Stimulated activated naive CD8-positive, alpha-beta T cell treated with anti-CD3 and anti-CD28 coated beads, Interleukin-15, amount 100 ng/mL, for 72 hours (primary cell): ENCODE data around the gene ASPHD1.
"Not testable (repeated sequence)": the region's sequence is repeated elsewhere in the genome, so short reads cannot be mapped to it uniquely, and the experiment has no call there.

ENCODE experiments used
- ATAC-seq: fragments of 150-1000 bp; cut with Tn5 transposase; 2 replicates; pipeline ENCODE4 v1.10.0; 2021; ENCODE audit warnings: mild to moderate bottlenecking, moderate library complexity
- DNase-seq, 2 donors: peaks; one replicate each; pipeline ENCODE4 v3.0.0; 2021 to 2022
- H3K27ac Mint-ChIP-seq, 2 donors: one replicate each; pipeline ENCODE4 v1.8.0; 2022; ENCODE audit warnings: mild to moderate bottlenecking in 2 of 2, mixed read lengths in 2 of 2, moderate library complexity in 2 of 2
- H3K27me3 Mint-ChIP-seq: one replicate; pipeline ENCODE4 v1.8.0; 2022; ENCODE audit warnings: mixed read lengths
- H3K4me1 Mint-ChIP-seq: one replicate; pipeline ENCODE4 v1.8.0; 2022; ENCODE audit warnings: mild to moderate bottlenecking, mixed read lengths
- H3K4me3 Mint-ChIP-seq, 2 donors: one replicate each; pipeline ENCODE4 v1.8.0; 2022; ENCODE audit warnings: mild to moderate bottlenecking in 2 of 2, mixed read lengths in 2 of 2, moderate library complexity in 1 of 2
- H3K9me3 Mint-ChIP-seq, 2 donors: one replicate each; pipeline ENCODE4 v1.8.0; 2022; ENCODE audit warnings: mixed read lengths in 2 of 2

ASPHD1 gene

GRCh38 chr16:29871822-29872546, 28.3 kb upstream of the ASPHD1 start:
- no peak overlapping the region for H3K4me3 Mint-ChIP-seq
- H3K9me3 Mint-ChIP-seq, result no peaks in the 10 kb centered on the region
- ATAC-seq (no peak), DNase-seq (no peak)
- peaks cover 10% of the 10 kb centered on the region for H3K4me1 Mint-ChIP-seq
- no peak overlapping the region for H3K27ac Mint-ChIP-seq
- H3K27me3 Mint-ChIP-seq, result peaks cover 20% of the 10 kb centered on the region

DNA sequence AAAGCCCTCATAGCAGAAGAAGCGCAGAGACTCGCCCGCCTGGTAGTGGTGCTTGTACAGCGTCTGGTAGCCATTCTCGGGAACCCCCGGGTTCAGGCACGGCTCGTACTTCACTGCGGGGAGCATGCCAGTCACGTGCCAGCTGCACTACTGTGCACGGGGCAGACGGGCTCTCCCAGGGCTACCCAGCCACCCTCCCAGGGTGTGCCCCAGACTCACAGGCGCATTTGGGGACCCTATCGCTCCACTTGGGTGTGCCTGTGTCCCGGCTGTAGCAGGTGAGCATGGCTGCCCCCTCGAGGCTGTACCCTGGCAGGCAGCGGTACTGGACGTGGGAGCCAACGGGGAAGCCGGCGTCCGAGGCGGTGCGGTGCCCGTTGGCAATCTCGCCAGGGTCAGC, 27.0 kb upstream of the ASPHD1 start:
- Mint-ChIP-seq H3K4me3 (no peak overlapping the region), H3K27ac (no peak overlapping the region), H3K4me1 (peaks cover 20% of the 10 kb centered on the region), H3K27me3 (peaks cover 34% of the 10 kb centered on the region), H3K9me3 (no peaks in the 10 kb centered on the region)
- DNase-seq (no peak), ATAC-seq (no peak)

- ATAC-seq, result no peak
- Mint-ChIP-seq H3K4me3 (no peak overlapping the region), H3K4me1 (peaks cover 20% of the 10 kb centered on the region), H3K9me3 (no peaks in the 10 kb centered on the region), H3K27ac (no peak overlapping the region), H3K27me3 (peaks cover 48% of the 10 kb centered on the region)
- DNase-seq, result no peak
These were observed 25.1 kb upstream of the ASPHD1 start for GRCh38 chr16:29875206-29875605.

DNA sequence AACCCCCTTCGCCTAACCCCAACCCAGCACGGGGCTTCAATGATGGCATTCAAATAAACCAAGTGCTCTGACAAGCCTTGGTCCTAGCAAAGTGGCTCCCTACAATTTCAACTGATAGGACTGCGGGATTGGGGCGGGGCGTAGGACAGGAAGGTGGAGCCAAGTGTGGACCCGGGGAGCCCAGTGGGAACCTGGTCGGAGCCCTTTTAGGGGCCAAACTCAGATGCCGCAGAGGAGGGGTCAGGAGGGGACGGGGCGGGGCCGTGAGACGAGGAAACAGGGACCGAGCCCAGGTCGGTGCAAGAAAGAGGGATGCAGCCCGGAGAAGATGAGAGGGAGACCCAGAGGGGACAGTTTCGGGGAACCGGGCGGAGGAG, 24.1 kb upstream of the ASPHD1 start:
- no peak for DNase-seq
- no peak overlapping the region for H3K27ac Mint-ChIP-seq
- H3K9me3 Mint-ChIP-seq, result no peaks in the 10 kb centered on the region
- peaks cover 48% of the 10 kb centered on the region for H3K27me3 Mint-ChIP-seq
- H3K4me1 Mint-ChIP-seq, result peaks cover 20% of the 10 kb centered on the region
- no peak for ATAC-seq
- peak overlapping the region; percentile 66 to 67 for H3K4me3 Mint-ChIP-seq

DNA sequence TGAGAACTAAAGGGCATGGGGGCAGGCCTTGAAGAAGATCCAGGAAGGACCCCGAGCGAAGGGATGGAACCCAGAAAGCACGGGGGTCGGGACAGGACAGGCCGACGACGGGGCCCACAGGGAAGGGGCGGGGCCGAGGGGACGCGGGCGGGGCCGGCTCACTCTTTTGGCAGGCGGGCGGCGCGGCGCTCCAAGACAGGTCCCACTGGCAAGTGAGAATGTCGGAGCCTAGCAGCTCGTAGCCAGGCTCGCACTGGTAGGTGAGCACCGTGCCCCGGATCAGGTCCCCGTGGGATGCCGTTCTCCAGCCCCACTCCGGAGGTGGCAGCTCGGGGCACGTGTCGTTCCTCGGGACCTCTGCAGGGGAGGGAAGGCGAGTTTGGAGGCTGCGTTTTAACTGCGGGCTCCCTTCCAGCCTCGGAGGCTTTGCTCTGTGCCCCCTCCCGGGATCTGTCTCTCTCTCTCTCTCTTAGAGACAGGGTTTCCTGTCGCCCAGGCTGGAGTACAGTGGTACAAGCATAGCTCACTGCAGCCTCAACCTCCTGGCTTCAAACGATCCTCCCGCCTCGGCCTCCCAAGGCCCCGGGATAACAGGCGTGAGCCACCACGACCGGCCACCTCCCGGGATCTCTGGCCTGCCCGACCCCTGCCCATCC, 23.6 kb upstream of the ASPHD1 start:
- ATAC-seq (peak; percentile 54), DNase-seq (peak in 1 of 2 donors; percentile 21)
- Mint-ChIP-seq H3K4me1 (peaks cover 20% of the 10 kb centered on the region), H3K27ac (no peak overlapping the region), H3K4me3 (peak overlapping the region; percentile 66 to 67), H3K9me3 (no peaks in the 10 kb centered on the region), H3K27me3 (peaks cover 48% of the 10 kb centered on the region)

DNA sequence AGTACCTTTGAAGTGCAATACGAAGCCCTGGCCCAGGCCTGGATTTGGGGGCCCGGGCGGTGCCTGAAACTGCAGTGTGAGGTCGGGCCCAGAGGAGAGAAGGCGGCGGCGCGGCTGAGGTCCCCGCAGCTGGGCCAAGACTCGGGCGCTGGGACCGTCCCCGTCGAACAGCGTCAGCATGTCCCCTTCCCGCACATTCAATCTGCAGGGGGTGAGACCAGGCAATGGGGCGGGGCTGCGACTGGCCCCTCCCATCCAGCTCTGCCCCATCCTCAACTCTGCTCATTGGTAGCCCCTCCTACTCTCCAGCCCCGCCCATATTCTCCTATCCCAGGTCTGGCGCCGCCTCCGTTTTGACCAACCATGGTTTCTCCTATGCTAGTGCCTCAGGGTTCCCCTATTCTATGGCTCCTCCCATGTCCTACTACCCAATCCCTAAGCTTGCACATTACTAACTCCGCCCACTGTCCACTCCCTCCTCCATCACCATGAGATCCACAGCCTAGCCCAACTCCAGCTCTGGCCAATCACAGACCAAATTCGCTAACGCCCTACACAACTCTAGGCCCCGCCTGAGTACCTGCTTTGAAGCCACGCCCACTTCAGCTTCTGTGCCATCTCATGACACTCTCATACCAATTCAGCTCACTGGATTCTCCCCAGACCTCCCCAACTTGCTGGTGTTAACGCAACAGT, 22.9 kb upstream of the ASPHD1 start:
- Mint-ChIP-seq H3K4me1 (peaks cover 20% of the 10 kb centered on the region), H3K9me3 (no peaks in the 10 kb centered on the region), H3K27me3 (peaks cover 48% of the 10 kb centered on the region), H3K4me3 (peak overlapping the region; percentile 66 to 67), H3K27ac (peak overlapping the region in 1 of 2 donors; percentile 42)
- ATAC-seq, result peak; percentile 83
- DNase-seq, result peak; percentile 56 to 69

DNA sequence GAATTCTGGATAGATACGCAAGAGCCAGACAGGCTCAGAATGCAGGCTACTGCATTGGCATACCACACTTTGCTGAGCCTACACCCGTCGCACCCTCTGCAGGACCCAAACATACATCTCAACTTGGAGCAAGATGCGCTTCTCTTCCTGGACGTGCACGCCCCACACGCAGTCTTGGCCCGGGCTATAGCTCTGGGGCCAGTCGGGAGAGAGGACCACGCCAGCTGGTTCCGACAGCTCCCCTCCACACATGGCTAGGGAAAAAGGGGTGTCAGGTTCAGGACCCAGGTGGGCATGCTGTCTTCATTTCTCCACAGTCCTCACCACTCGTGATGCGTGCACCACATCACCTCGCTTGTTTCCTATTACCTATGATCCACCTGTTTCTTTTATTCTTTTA, 22.1 kb upstream of the ASPHD1 start:
- Mint-ChIP-seq H3K27me3 (peaks cover 48% of the 10 kb centered on the region), H3K27ac (no peak overlapping the region), H3K4me3 (no peak overlapping the region), H3K4me1 (peaks cover 20% of the 10 kb centered on the region), H3K9me3 (no peaks in the 10 kb centered on the region)
- DNase-seq (no peak), ATAC-seq (no peak)

- H3K4me1 Mint-ChIP-seq, result peaks cover 19% of the 10 kb centered on the region
- DNase-seq (no peak), ATAC-seq (no peak)
- no peaks in the 10 kb centered on the region for H3K9me3 Mint-ChIP-seq
- no peak overlapping the region for H3K27ac Mint-ChIP-seq
- H3K4me3 Mint-ChIP-seq, result no peak overlapping the region
- H3K27me3 Mint-ChIP-seq, result peaks cover 37% of the 10 kb centered on the region
These were observed 19.2 kb upstream of the ASPHD1 start for GRCh38 chr16:29881050-29881449.

GRCh38 chr16:29883987-29884386, 16.3 kb upstream of the ASPHD1 start:
- no peaks in the 10 kb centered on the region for H3K9me3 Mint-ChIP-seq
- peak overlapping the region in 1 of 2 donors; percentile 12 for H3K27ac Mint-ChIP-seq
- no peak overlapping the region for H3K4me3 Mint-ChIP-seq
- H3K4me1 Mint-ChIP-seq, result no peaks in the 10 kb centered on the region
- no peak for DNase-seq
- no peak for ATAC-seq
- peaks cover 9% of the 10 kb centered on the region for H3K27me3 Mint-ChIP-seq

- not testable (repeated sequence) for H3K27me3 Mint-ChIP-seq, H3K9me3 Mint-ChIP-seq, ATAC-seq, H3K4me1 Mint-ChIP-seq, H3K4me3 Mint-ChIP-seq, DNase-seq, H3K27ac Mint-ChIP-seq
These were observed 10.9 kb upstream of the ASPHD1 start for GRCh38 chr16:29889372-29889771.

DNA sequence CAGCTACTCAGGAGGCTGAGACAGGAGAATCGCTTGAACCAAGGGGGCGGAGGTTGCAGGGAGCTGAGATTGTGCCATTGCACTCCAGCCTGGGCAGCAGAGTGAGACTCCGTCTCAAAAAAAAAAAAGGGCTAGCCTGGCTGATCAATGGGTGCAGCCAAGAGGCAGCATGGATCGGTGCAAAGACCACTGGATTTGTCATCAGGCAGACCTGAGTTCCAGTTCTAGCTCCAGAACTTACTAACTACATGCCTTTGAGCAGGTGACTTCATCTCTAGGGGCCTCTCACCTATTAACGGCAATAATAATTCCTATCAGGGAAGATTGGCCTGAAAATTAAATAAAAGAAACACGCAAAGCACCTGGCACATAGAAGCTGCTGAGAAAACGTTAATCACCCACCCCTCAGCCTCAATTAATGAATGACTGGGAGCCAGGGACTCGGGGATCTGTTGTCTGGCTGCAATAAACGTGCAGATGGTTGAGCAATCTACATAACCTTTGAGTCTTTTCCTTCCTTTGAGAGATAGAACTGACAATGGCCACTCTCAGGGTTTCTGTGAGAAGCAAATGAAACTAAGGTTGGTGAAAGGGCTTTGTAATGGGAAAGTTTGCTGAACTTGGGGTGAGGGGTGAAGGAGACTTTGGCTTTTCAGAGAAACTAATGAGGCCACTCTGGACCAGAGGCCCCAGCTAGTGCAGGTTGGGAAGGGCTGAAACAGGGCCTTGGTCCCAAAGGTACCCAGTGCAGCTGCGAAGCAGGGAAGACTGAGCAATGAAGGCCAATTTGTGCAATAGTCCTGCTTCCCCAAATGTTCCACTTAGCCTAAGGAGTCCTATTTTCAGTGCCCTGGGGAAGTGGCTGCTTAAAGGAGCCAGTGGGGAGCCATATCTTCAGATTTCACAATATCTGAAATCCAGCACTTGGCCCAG, 8.5 kb upstream of the ASPHD1 start:
- ATAC-seq, result no peak
- Mint-ChIP-seq H3K9me3 (no peaks in the 10 kb centered on the region), H3K4me1 (no peaks in the 10 kb centered on the region), H3K4me3 (no peak overlapping the region), H3K27me3 (peaks cover 17% of the 10 kb centered on the region), H3K27ac (no peak overlapping the region)
- DNase-seq, result no peak

DNA sequence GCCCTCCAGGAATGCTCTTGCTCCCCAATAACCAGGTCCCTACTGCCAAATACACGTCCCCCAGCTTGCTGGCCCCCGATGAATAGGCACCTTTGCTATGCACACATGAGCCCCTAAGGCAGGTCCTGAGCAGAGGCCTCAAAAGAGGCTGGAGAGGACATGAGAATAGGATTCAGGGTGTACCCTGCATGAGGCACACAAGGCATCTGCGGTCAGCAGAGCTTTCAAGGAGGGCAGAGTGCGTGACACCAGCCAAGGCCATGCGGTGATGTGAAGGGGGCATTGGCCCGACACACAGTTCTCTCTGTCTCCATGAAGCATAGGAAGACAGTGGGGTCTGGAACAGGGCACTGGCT, 7.9 kb upstream of the ASPHD1 start:
- H3K4me1 Mint-ChIP-seq, result no peaks in the 10 kb centered on the region
- H3K27me3 Mint-ChIP-seq, result peaks cover 22% of the 10 kb centered on the region
- ATAC-seq, result no peak
- DNase-seq, result no peak
- no peak overlapping the region for H3K27ac Mint-ChIP-seq
- no peak overlapping the region for H3K4me3 Mint-ChIP-seq
- H3K9me3 Mint-ChIP-seq, result no peaks in the 10 kb centered on the region

DNA sequence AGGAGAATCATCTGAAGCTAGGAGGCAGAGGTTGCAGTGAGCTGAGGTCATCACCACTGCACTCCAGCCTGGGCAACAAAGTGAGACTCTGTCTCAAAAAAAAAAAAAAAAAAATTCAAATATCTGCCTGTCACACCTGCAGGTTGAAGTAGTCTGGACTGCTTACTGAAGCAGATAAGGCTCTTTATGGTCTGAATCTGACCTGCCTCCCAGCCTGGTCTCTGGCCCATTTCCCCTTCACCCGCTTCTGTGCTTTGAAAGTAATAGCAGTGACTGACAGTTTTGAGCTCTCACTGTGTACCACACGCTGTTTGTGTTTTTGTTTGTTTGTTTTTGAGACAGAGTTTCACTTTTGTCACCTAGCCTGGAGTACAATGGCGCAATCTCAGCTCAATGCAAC, 6.7 kb upstream of the ASPHD1 start:
- no peak overlapping the region for H3K4me3 Mint-ChIP-seq
- H3K27me3 Mint-ChIP-seq, result peaks cover 33% of the 10 kb centered on the region
- DNase-seq (no peak), ATAC-seq (no peak)
- peaks cover 3% of the 10 kb centered on the region for H3K4me1 Mint-ChIP-seq
- no peaks in the 10 kb centered on the region for H3K9me3 Mint-ChIP-seq
- no peak overlapping the region for H3K27ac Mint-ChIP-seq

- H3K27me3 Mint-ChIP-seq, result peaks cover 41% of the 10 kb centered on the region
- no peak overlapping the region for H3K4me3 Mint-ChIP-seq
- ATAC-seq (no peak), DNase-seq (no peak)
- H3K27ac Mint-ChIP-seq, result no peak overlapping the region
- H3K9me3 Mint-ChIP-seq, result no peaks in the 10 kb centered on the region
- H3K4me1 Mint-ChIP-seq, result peaks cover 11% of the 10 kb centered on the region
These were observed 5.9 kb upstream of the ASPHD1 start for GRCh38 chr16:29894352-29894751.

- Mint-ChIP-seq H3K27me3 (peaks cover 52% of the 10 kb centered on the region), H3K27ac (no peak overlapping the region), H3K9me3 (no peaks in the 10 kb centered on the region), H3K4me3 (no peak overlapping the region), H3K4me1 (peaks cover 21% of the 10 kb centered on the region)
- no peak for DNase-seq
- no peak for ATAC-seq
These were observed 3.4 kb upstream of the ASPHD1 start for GRCh38 chr16:29896841-29897240.
